ENCODE measurements around the gene INTS6L.

DNA sequence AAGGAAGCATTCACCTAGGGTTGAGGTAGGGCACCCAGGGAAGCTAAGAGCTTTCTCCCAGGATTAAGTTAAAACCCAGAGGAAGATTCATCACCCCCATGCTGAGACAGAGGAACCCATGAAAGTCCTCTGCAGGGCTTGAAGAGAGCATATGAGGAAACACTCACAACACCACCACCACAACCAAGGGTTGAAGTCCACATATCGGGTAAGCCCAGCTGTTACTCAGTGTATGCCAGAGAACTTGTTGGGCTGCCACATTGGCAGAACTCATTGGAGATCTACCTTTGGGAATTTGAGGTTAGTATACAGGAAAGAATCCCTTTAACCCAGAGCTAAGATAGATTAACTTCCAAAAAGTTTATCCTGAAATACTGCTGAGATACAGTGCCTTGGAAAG is 75.1 kb downstream of the INTS6L start:
- TF ChIP-seq CTCF (IDR thresholded peaks at IDR 0.05) (no peak), POLR2A (IDR thresholded peaks at IDR 0.05) (no peak)
